ENCODE data around the gene HRAS.

DNA sequence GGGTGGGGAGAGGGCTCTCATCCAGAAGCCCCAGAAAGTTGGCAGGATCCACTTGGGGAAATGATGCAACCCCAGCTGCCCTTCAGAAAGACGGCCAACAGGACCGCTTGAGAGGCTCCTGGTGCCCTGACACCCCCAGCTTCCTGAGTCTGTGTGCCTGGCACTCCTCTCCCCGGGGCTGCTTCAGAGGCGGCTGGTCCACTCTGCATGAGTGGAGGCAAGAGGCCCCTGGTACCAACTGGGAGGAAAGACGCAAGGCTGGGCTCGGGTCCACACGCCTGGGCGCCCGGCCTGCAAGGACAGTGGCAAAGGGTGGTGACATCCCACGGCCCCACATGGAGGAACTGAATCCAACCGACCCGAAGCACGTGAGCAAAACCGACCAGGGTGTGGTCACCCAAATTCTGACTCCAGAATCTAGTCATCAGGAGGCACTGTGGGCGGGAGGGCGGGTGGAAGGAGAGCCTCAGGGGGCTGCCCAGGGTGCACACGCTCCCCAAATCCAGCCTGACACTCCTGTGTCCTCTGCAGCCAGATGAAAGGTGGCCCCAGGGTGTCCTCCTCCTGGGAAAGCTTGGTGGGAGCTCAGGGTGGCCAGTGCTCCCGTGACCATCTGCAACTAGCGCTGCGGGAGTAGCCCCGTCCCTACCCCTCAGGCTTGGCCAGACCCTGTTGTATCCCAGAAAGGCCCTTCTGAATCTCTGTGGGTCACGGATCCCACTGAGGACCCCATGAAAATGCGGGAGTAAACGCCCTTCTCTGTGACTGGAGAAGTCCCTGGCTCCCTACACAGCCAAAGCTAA, 32.0 kb downstream of the HRAS start:
- TF ChIP-seq, protein P1, sequence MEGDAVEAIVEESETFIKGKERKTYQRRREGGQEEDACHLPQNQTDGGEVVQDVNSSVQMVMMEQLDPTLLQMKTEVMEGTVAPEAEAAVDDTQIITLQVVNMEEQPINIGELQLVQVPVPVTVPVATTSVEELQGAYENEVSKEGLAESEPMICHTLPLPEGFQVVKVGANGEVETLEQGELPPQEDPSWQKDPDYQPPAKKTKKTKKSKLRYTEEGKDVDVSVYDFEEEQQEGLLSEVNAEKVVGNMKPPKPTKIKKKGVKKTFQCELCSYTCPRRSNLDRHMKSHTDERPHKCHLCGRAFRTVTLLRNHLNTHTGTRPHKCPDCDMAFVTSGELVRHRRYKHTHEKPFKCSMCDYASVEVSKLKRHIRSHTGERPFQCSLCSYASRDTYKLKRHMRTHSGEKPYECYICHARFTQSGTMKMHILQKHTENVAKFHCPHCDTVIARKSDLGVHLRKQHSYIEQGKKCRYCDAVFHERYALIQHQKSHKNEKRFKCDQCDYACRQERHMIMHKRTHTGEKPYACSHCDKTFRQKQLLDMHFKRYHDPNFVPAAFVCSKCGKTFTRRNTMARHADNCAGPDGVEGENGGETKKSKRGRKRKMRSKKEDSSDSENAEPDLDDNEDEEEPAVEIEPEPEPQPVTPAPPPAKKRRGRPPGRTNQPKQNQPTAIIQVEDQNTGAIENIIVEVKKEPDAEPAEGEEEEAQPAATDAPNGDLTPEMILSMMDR (IDR thresholded peaks at IDR 0.05), result no peak
- no peak for TF ChIP-seq POLR2A (IDR thresholded peaks at IDR 0.05)
